ENCODE measurements around the gene SLIT3. TPM values are rescaled to one million over a fixed set of nuclear protein-coding genes. Genes with fewer than 3 reads are reported as not detected.
"Not testable (repeated sequence)": the region's sequence is repeated elsewhere in the genome, so short reads cannot be mapped to it uniquely, and the experiment has no call there.

SLIT3 gene
- total RNA-seq, 4 donors from 2014 or later: 46.3 to 89.0 (median 68.0) TPM

GRCh38 chr5:168649306-168649705, 651.6 kb downstream of the SLIT3 start:
- no peak for TF ChIP-seq CTCF (IDR thresholded peaks at IDR 0.05)
- DNase-seq (ENCODE audit: low spot score): no peak
- no peak for ATAC-seq (ENCODE audit: low FRiP score)

DNA sequence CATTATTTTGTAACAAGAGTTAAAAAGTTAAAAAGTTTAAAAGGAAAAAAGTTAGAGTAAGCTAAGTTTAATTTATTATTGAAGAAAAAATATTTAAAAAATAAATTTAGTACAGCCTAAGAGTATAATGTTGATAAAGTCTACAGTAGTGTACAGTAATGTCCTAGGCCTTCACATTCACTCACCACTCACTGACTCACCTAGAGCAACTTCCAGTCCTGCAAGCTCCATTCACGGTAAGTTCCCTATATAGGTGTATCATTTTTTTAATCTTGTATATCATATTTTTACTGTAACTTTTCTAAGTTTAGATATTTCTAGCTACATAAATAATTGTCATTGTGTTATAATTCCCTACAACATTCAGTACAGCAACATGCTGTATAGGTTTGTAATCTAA, 652.4 kb downstream of the SLIT3 start:
- no peak for ATAC-seq (ENCODE audit: low FRiP score)
- TF ChIP-seq CTCF (IDR thresholded peaks at IDR 0.05): no peak

GRCh38 chr5:168648016-168648415, 652.9 kb downstream of the SLIT3 start:
- ATAC-seq (ENCODE audit: low FRiP score) (no peak), DNase-seq (ENCODE audit: low spot score) (no peak)
- TF ChIP-seq CTCF (IDR thresholded peaks at IDR 0.05): no peak

More for the DNA sequence above, 652.4 kb downstream of the SLIT3 start:
- no peak for DNase-seq (ENCODE audit: low spot score)

GRCh38 chr5:168647083-168647482, 653.9 kb downstream of the SLIT3 start:
- TF ChIP-seq CTCF (IDR thresholded peaks at IDR 0.05): no peak
- no peak for DNase-seq (ENCODE audit: low spot score)
- no peak for ATAC-seq (ENCODE audit: low FRiP score)

DNA sequence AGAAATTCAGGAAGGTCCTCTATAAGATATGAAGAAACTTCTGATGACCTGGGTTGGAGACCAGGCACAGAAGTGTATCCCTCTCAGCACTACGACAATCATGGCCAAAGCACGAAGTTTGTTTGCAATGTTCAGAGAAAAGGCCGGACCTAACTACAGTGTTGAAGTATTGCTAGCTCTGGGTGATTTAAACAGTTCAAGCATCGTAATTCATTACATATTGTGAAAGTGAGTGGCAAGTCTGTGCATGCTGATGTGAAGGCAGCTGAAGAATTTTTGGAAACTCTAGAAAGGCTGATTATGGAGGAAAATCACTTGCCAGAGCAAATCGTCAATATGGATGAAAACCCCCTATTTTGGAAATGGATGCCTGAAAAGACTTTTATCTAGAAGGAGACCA, 654.6 kb downstream of the SLIT3 start:
- no peak for ATAC-seq (ENCODE audit: low FRiP score)
- DNase-seq (ENCODE audit: low spot score): no peak
- no peak for TF ChIP-seq CTCF (IDR thresholded peaks at IDR 0.05)

- TF ChIP-seq CTCF (IDR thresholded peaks at IDR 0.05): no peak
- ATAC-seq (ENCODE audit: low FRiP score) (no peak), DNase-seq (ENCODE audit: low spot score) (no peak)
These were observed 655.7 kb downstream of the SLIT3 start for GRCh38 chr5:168645195-168645594.

- no peak for DNase-seq (ENCODE audit: low spot score)
- ATAC-seq (ENCODE audit: low FRiP score): no peak
- TF ChIP-seq CTCF (IDR thresholded peaks at IDR 0.05): no peak
These were observed 658.9 kb downstream of the SLIT3 start for GRCh38 chr5:168642019-168642418.

DNA sequence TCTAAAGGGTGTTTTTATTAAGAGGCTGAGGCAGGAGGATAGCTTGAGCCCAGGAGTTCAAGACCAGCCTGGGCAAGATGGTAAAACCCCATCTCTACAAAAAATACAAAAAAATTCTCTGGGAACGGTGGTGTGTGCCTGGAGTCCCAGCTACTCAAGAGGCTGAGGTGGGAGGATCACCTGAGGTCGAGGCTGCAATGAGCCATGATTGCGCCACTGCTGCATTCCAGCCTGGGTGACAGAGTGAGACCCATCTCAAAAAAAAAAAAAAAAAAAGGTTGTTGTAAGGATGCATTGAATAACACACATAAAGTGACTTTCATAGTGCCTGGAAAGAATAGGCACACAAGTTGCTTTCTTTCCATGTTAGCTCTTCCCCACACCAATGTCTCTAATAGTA, 662.1 kb downstream of the SLIT3 start:
- ATAC-seq (ENCODE audit: low FRiP score): not testable (repeated sequence)

More for the DNA sequence above, 662.1 kb downstream of the SLIT3 start:
- not testable (repeated sequence) for DNase-seq (ENCODE audit: low spot score)

Data from omental fat pad (tissue), 4 donors.